Kidney (tissue), 14 donors: ENCODE results near the gene WFIKKN2. TPM values are rescaled to one million over a fixed set of nuclear protein-coding genes. Genes with fewer than 3 reads are reported as not detected.
A peak's percentile ranks its signal among the peaks of the same experiment; 100 is the strongest.

Source experiments
- DNase-seq, 5 donors: peaks; one replicate each; pipeline ENCODE4 v3.0.0-alpha.2; 2013 to 2020
- FAIRE-seq: peaks from 2 replicates; lab custom pipeline; 2012; peaks lifted over from hg19 to GRCh38; lab: Jason Lieb, UNC
- H3K27ac ChIP-seq, 2 donors: one replicate each; pipeline ENCODE4 v1.7.0; 2013; ENCODE audit warnings: low read depth in 2 of 2, low read length in 2 of 2, inconsistent platforms in 1 of 2
- H3K27me3 ChIP-seq: one replicate; pipeline ENCODE4 v1.7.1; 2013; ENCODE audit warnings: low read length, inconsistent platforms; ENCODE audit not compliant: control insufficient read depth, insufficient read depth
- H3K36me3 ChIP-seq, 3 donors: one replicate each; pipeline versions ENCODE4 v1.7.0 to v1.7.1; 2013; ENCODE audit warnings: low read length in 3 of 3, control low read depth in 1 of 3, inconsistent platforms in 1 of 3; ENCODE audit not compliant: insufficient read depth in 3 of 3, control insufficient read depth in 2 of 3
- H3K4me1 ChIP-seq, 3 donors: one replicate each; pipeline versions ENCODE4 v1.7.0 to v1.7.1; 2013; ENCODE audit warnings: low read length in 3 of 3, inconsistent platforms in 1 of 3, low read depth in 1 of 3; ENCODE audit not compliant: control insufficient read depth in 2 of 3, insufficient read depth in 2 of 3
- H3K4me3 ChIP-seq, 3 donors: one replicate each; pipeline versions ENCODE4 v1.7.0 to v1.8.1; 2013; ENCODE audit warnings: low read length in 3 of 3, control low read depth in 1 of 3, inconsistent platforms in 1 of 3
- H3K9ac ChIP-seq, 3 donors: one replicate each; pipeline versions ENCODE4 v1.7.0 to v1.7.1; 2013; ENCODE audit warnings: low read length in 3 of 3, control low read depth in 1 of 3, inconsistent platforms in 1 of 3
- H3K9me3 ChIP-seq, 3 donors: one replicate each; pipeline versions ENCODE4 v1.7.0 to v1.7.1; 2013; ENCODE audit warnings: low read length in 3 of 3, control low read depth in 1 of 3, inconsistent platforms in 1 of 3; ENCODE audit not compliant: control insufficient read depth in 2 of 3, insufficient read depth in 1 of 3
- intact Hi-C: fragments of 100-400 bp; cut with DNase I; formaldehyde crosslinking; loops from one replicate; pipeline ENCODE4 v1.11.1; 2022
- polyA plus RNA-seq: library from polyadenylated mRNA; stranded (reverse); fragments of 350-450 nt; fragmentation: Illumina TruSeq; extraction: RNeasy Lipid Tissue Mini Kit (QIAGEN cat#74804); gene quantifications from one replicate; pipeline ENCODE4 v1.2.3, GENCODE V29; 2014; ENCODE audit warnings: low read depth, low replicate concordance; ENCODE audit not compliant: insufficient read depth
- total RNA-seq: library from RNA; stranded (reverse); fragmentation: NEBNext Ultra II Directional; extraction: Animal tissue kit (Norgen Biotek cat#: 25700); gene quantifications from one replicate; pipeline ENCODE4 v1.2.1, GENCODE V29; 2021
- TF ChIP-seq, protein P1 (sequence below): IDR thresholded peaks from 3 replicates; pipeline ENCODE4 v1.5.1; 2012; ENCODE audit warnings: mild to moderate bottlenecking, moderate library complexity, borderline replicate concordance; ENCODE audit not compliant: insufficient read depth; ENCODE audit errors: extremely low read depth
- donor health status: control.
- donor health status: control.
- donor health status: control.
- donor health status: control.
- donor health status: control.
- donor health status: DM: yes; HTN: yes; CAD: no.
- donor health status: Normal renal cell carcinoma (clear cell type).

The WFIKKN2 gene
- total and polyA plus RNA-seq, 2 donors from 2014 or later, result 0.09 TPM; not detected in 1

DNA sequence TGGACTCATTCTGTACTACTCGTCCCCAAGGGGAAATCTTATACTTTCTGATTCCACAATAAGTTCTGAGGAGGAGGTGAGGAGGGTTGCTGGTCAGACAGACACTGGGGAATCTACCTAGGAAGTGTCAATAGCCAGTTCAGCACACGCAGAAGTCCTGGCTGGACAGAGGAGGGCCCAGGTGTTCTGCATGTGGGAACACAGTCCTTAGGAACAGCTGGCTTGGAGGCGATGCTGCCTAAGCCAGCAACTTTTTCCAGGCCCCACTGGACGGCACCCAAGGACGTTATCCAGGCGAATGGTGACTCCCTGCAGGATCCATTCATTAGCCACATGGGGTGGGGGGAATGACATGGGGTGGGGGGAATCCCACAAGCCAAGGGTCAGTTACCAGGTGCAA is 29.9 kb upstream of the WFIKKN2 start:
- FAIRE-seq (no peak), DNase-seq (no peak)
- Histone ChIP-seq H3K4me3 (no peak overlapping the region), H3K36me3 (no peaks in the 10 kb centered on the region), H3K9ac (no peak overlapping the region), H3K27ac (no peak overlapping the region), H3K9me3 (no peaks in the 10 kb centered on the region), H3K27me3 (no peaks in the 10 kb centered on the region), H3K4me1 (no peaks in the 10 kb centered on the region)
- TF ChIP-seq, protein P1, sequence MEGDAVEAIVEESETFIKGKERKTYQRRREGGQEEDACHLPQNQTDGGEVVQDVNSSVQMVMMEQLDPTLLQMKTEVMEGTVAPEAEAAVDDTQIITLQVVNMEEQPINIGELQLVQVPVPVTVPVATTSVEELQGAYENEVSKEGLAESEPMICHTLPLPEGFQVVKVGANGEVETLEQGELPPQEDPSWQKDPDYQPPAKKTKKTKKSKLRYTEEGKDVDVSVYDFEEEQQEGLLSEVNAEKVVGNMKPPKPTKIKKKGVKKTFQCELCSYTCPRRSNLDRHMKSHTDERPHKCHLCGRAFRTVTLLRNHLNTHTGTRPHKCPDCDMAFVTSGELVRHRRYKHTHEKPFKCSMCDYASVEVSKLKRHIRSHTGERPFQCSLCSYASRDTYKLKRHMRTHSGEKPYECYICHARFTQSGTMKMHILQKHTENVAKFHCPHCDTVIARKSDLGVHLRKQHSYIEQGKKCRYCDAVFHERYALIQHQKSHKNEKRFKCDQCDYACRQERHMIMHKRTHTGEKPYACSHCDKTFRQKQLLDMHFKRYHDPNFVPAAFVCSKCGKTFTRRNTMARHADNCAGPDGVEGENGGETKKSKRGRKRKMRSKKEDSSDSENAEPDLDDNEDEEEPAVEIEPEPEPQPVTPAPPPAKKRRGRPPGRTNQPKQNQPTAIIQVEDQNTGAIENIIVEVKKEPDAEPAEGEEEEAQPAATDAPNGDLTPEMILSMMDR, result no peak
- intact Hi-C loops, result no loop called here

DNA sequence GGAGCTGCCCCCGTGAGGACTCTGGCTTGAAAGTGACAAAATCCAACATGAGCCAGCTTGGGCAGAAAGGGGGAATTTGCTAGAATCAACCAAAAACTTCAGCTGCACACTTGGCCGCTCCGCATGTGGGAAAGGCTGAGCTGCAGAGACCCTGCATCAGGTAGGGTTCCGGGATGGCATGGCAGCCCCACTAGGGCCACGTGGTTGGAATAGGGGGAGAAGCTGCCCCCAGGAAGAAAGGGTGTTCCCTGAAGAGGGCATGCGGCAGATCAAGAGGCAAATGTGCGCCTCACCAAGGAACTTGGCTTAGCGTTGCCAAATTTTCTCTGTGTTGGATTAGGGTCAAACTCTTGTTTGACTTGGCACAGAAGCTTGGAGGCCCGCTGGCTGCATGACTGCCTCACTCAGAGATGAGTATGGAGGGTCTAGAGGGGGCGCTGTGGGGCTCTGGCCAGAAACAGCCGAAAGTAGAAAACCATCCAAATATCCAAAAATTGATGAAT is 29.2 kb upstream of the WFIKKN2 start:
- Histone ChIP-seq H3K9ac (no peak overlapping the region), H3K4me3 (no peak overlapping the region), H3K9me3 (no peaks in the 10 kb centered on the region), H3K27me3 (no peaks in the 10 kb centered on the region), H3K36me3 (no peaks in the 10 kb centered on the region), H3K4me1 (no peaks in the 10 kb centered on the region), H3K27ac (no peak overlapping the region)
- no peak for FAIRE-seq
- TF ChIP-seq, protein P1, result no peak
- intact Hi-C loops, result no loop called here
- no peak for DNase-seq

DNA sequence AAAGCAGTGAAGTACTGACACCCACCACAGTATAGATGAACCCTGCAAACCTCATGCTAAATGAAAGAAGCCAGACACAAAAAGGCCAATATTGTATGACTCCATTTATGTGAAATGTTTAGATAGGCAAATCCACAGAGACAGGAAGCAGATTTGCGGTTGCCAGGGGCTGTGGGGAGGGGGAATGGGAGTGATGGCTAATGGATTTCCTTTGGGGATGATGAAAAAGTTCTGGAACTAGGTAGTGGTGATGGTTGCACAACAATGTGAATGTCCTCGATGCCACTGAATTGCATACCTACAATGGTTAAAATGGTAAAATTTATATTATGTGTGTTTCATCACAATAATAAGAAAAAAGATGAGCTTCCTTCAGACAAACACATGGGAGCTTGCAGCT is 28.4 kb upstream of the WFIKKN2 start:
- Histone ChIP-seq H3K9me3 (no peaks in the 10 kb centered on the region), H3K27ac (peak overlapping the region in 1 of 2 donors; percentile 43), H3K36me3 (no peaks in the 10 kb centered on the region), H3K4me1 (no peaks in the 10 kb centered on the region), H3K9ac (no peak overlapping the region), H3K4me3 (no peak overlapping the region), H3K27me3 (no peaks in the 10 kb centered on the region)
- DNase-seq, result no peak
- intact Hi-C loops, result no loop called here
- TF ChIP-seq, protein P1, result no peak
- FAIRE-seq, result no peak

DNA sequence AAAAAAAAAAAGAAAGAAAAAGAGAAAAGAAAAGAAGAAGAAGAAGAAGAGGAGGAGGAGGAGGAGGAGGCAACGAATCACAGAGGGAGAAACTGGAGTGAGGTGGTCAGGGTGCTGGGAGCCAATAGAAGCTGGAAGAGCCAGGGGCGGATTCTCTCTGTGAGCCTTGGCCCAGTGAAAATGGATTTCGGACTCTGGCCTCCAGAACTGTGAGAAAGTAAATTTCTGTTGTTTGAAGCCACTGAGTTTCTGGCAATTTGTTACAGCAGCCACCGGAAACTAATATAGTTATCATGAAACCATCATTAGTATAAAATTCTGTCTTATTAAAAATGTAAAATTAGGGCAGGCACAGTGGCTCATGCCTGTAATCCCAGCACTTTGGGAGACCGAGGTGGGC is 27.7 kb upstream of the WFIKKN2 start:
- DNase-seq (no peak), FAIRE-seq (no peak)
- H3K36me3 ChIP-seq, result no peaks in the 10 kb centered on the region
- H3K27me3 ChIP-seq, result no peaks in the 10 kb centered on the region
- no peak overlapping the region for H3K27ac ChIP-seq
- intact Hi-C loops, result no loop called here
- H3K9me3 ChIP-seq, result no peaks in the 10 kb centered on the region
- no peaks in the 10 kb centered on the region for H3K4me1 ChIP-seq
- H3K4me3 ChIP-seq, result no peak overlapping the region
- no peak overlapping the region for H3K9ac ChIP-seq
- TF ChIP-seq, protein P1, result no peak
